K562 (cell line): Measurements from ENCODE around the gene CLCN6. TPM values are rescaled to one million over a fixed set of nuclear protein-coding genes. Genes with fewer than 3 reads are reported as not detected.

Source experiments
- HDAC6 ChIP-seq: IDR thresholded peaks from 2 replicates; pipeline ENCODE4 v1.6.1; 2012; ENCODE audit warnings: low read depth, mild to moderate bottlenecking, control low read depth, inconsistent platforms, low read length, moderate library complexity
- RBM22 ChIP-seq: fragments of 200-400 bp; formaldehyde crosslinking; IDR thresholded peaks from 2 replicates; pipeline ENCODE4 v1.6.1; 2018; ENCODE audit warnings: low read length, low read depth; ENCODE audit not compliant: poor library complexity, severe bottlenecking
- ZFX ChIP-seq: sonication (generic); formaldehyde crosslinking; IDR thresholded peaks from 2 replicates; pipeline ENCODE4 v1.8.0; 2022; ENCODE audit warnings: mild to moderate bottlenecking, missing genetic modification reagents, moderate library complexity
- polyA plus RNA-seq, 8 experiments: library from polyadenylated mRNA; depleted of rRNA in 4 of 8; stranded (reverse) in 5 of 8; unstranded in 3 of 8; fragments of >200 nt; fragmentation: Nextera tagmentation in 2 of 8; fragmentation: Illumina TruSeq in 1 of 8; extraction: Ambion mirVana in 2 of 8; extraction: Trizol in 1 of 8; gene quantifications; 2 replicates each; pipeline versions ENCODE4 v1.2.1 to v1.2.3, GENCODE V29; 2011 to 2014; ENCODE audit warnings: inconsistent platforms in 1 of 8, missing spikeins in 1 of 8
- total RNA-seq, 7 experiments: library from RNA; depleted of rRNA in 6 of 7; stranded (reverse); fragments of >200 nt in 6 of 7; fragmentation: Illumina TruSeq in 2 of 7; extraction: Trizol in 2 of 7; gene quantifications; 2 replicates each; pipeline versions ENCODE4 v1.2.1 to v1.2.3, GENCODE V29; 2011 to 2021; ENCODE audit warnings: low replicate concordance in 1 of 7
- TF ChIP-seq, protein P1 (sequence below), 2 experiments: fragments of 450-650 bp; formaldehyde crosslinking in 1 of 2; IDR thresholded peaks; 2 replicates each; pipeline versions ENCODE4 v1.4.0 to v1.6.1; 2014 to 2020; ENCODE audit warnings: mild to moderate bottlenecking in 2 of 2, borderline replicate concordance in 1 of 2, low read depth in 1 of 2
- TF ChIP-seq, protein P2 (sequence below): fragments of 450-650 bp; IDR thresholded peaks from 2 replicates; pipeline ENCODE4 v1.7.1; 2018; ENCODE audit warnings: mild to moderate bottlenecking, low read depth; ENCODE audit not compliant: partially characterized antibody

Gene CLCN6
- total and polyA plus RNA-seq, 9 of the 15 experiments (the other 6 are each of a cell fraction or from before 2014, with no cell fraction given), result 2.0 to 21.8 (median 13.6) TPM

DNA sequence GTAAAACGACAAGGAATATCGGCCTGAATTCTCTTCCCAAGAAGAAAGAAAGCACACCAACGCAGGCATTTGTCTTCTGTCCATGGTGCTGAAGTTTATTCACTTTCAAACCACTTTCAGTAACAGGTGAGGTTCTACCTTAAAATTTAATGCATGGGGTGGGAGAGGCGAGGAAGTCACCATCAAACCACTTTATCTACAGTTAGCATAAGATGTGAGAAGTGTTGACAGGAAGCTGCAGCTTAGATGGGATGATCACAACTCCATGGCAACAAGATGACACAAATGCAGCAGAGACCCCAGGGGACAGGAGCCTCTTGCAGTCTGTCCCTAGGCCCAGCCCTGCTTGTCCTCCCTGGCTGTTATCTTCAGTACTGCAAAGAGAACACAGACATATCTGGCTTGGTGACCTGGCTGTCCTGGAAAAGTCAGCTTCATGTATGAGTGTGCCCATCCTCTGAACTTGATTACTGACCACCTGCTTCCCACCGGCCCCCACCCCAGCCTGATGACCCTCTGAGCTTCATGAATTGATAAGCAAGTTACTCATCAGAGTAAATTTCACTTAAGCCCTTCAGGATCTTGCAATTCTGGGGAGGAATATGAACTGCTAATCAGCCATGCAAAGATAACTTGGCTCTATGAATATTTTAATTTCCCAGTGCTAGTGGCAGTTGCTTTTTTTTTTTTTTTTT is 39.8 kb downstream of the CLCN6 start (continued):
- TF ChIP-seq, protein P1, sequence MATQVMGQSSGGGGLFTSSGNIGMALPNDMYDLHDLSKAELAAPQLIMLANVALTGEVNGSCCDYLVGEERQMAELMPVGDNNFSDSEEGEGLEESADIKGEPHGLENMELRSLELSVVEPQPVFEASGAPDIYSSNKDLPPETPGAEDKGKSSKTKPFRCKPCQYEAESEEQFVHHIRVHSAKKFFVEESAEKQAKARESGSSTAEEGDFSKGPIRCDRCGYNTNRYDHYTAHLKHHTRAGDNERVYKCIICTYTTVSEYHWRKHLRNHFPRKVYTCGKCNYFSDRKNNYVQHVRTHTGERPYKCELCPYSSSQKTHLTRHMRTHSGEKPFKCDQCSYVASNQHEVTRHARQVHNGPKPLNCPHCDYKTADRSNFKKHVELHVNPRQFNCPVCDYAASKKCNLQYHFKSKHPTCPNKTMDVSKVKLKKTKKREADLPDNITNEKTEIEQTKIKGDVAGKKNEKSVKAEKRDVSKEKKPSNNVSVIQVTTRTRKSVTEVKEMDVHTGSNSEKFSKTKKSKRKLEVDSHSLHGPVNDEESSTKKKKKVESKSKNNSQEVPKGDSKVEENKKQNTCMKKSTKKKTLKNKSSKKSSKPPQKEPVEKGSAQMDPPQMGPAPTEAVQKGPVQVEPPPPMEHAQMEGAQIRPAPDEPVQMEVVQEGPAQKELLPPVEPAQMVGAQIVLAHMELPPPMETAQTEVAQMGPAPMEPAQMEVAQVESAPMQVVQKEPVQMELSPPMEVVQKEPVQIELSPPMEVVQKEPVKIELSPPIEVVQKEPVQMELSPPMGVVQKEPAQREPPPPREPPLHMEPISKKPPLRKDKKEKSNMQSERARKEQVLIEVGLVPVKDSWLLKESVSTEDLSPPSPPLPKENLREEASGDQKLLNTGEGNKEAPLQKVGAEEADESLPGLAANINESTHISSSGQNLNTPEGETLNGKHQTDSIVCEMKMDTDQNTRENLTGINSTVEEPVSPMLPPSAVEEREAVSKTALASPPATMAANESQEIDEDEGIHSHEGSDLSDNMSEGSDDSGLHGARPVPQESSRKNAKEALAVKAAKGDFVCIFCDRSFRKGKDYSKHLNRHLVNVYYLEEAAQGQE (IDR thresholded peaks at IDR 0.05; ENCODE audit: borderline replicate concordance), result peak; percentile 99
- TF ChIP-seq, protein P1 (CRISPR knock-in tag; IDR thresholded peaks at IDR 0.05; ENCODE audit: low read depth), result peak; percentile 96
- TF ChIP-seq, protein P2, sequence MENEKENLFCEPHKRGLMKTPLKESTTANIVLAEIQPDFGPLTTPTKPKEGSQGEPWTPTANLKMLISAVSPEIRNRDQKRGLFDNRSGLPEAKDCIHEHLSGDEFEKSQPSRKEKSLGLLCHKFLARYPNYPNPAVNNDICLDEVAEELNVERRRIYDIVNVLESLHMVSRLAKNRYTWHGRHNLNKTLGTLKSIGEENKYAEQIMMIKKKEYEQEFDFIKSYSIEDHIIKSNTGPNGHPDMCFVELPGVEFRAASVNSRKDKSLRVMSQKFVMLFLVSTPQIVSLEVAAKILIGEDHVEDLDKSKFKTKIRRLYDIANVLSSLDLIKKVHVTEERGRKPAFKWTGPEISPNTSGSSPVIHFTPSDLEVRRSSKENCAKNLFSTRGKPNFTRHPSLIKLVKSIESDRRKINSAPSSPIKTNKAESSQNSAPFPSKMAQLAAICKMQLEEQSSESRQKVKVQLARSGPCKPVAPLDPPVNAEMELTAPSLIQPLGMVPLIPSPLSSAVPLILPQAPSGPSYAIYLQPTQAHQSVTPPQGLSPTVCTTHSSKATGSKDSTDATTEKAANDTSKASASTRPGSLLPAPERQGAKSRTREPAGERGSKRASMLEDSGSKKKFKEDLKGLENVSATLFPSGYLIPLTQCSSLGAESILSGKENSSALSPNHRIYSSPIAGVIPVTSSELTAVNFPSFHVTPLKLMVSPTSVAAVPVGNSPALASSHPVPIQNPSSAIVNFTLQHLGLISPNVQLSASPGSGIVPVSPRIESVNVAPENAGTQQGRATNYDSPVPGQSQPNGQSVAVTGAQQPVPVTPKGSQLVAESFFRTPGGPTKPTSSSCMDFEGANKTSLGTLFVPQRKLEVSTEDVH, result no peak
- TF ChIP-seq HDAC6, result no peak
- TF ChIP-seq RBM22, result no peak
- TF ChIP-seq ZFX (CRISPR knock-in tag), result 0 out of 2 replicates have a peak, but pooled peaks have one; percentile 24
